Stimulated activated CD4-positive, alpha-beta T cell treated with anti-CD3 and anti-CD28 coated beads, Interleukin-15, amount 100 ng/mL, for 48 hours (primary cell): ENCODE measurements around the gene ATP13A1.

Experiments used
- DNase-seq, 2 donors: peaks; one replicate each; pipeline ENCODE4 v3.0.0-alpha.2; 2020; ENCODE audit warnings: low read depth in 2 of 2

ATP13A1 gene

GRCh38 chr19:19643158-19644053 lies 20.1 kb downstream of the ATP13A1 start, which contains the start of gene GMIP:
GMIP (minus strand) TSS chr19:19643657; CDS start chr19:19643529, 128 bp downstream.
- DNase-seq: peak; percentile 69 to 85

- DNase-seq: peak in 1 of 2 donors; percentile 27
Observed at GRCh38 chr19:19642506-19643157, 20.8 kb downstream of the ATP13A1 start.

GRCh38 chr19:19637523-19638251 lies 25.8 kb downstream of the ATP13A1 start:
- no peak for DNase-seq

DNA sequence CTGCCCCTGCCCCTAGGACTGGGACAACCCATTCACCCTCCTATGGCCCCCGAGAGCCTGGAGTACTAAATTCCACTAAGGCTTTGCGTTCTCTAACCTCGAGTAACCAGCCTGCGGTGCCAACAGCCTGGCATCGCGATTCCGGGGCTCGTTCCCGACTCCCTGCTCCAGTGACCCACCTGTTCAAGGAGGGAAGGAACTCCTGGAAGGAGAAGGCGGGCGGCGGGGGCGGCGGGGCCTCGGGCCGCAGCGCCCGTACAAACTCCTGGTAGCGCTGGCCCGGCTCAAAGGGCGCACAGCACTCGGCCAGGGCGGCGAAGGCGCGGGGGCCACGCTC lies 26.3 kb downstream of the ATP13A1 start:
- DNase-seq: no peak

GRCh38 chr19:19636573-19637185 lies 26.8 kb downstream of the ATP13A1 start:
- DNase-seq: no peak

- DNase-seq: no peak
Observed at GRCh38 chr19:19635313-19635702, 28.2 kb downstream of the ATP13A1 start.

DNA sequence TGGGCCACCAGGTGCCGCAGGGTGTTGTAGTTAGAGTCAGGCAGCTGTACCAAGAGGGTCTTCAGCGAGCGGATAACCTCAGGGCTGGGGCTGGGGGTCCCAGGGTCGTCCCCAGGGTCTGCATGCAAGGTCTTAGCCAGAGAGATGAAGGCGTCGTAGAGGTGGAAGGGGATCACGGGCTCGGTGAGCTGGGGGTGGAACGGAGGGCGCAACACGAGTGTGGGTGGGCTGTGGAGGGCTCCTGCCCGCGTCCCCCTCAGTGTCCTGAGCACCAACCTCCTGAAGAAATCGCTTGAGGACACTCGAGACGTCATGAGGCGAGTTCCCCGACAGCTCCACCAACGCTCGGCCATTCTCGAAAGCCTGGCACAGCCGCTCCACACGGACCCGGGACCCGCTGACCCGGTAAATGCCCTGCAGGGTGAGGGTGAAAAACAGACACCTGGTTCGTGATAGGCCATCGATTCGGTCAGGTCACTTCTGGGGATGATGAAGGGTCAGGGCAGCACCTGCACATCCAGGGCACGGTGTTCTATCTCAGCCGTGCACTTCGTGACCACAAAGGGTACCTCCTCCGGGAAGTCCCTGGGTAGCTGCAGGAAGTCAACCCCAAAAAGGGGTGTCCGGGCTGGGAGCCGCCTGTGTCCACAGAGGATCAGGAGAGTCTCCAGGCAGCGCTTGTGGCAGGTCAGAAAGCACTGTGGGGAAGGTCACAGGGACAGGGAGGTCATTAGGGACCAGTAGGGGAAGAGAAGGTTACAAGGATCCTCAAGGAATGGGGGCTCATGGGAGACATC lies 28.8 kb downstream of the ATP13A1 start:
- DNase-seq: no peak

DNA sequence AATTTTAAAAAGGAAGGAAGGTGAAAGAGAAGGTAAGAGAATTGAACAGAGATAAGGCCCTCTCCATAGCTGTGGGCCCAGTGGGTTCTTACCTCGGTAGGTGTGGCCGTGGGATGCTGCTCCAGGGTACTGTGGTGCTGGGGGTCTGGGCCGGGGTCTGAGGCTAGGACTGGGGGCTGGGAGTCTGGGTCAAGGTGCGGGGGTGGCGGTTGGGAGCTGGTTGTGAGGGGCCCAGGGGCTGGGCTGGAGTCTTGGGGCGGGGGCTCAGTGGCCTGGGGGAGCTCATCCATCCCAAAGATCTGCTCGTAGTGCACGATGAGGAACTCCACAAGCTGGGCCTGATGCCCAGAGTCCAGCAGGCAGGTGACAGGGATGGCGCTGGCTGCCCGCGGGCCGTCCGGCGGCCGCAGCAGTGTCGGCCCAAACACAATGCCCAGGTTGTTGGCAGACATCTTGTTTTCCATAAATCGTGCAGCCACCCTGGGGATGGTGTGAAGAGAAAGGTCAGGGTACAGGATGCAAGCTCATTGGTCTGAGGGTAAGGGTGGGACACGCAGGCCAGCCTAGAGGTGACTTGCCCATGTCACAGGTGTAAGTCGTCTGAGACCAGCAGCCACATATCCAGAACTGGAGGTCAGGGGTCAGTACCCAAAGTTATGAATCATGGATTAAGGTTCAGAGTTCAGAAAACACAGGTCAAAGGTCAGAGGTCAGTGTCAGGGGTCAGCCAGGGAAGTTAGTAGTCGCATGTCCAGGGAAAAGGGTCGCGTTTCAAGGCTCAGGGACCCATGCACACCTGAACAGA lies 29.6 kb downstream of the ATP13A1 start:
- no peak for DNase-seq

DNA sequence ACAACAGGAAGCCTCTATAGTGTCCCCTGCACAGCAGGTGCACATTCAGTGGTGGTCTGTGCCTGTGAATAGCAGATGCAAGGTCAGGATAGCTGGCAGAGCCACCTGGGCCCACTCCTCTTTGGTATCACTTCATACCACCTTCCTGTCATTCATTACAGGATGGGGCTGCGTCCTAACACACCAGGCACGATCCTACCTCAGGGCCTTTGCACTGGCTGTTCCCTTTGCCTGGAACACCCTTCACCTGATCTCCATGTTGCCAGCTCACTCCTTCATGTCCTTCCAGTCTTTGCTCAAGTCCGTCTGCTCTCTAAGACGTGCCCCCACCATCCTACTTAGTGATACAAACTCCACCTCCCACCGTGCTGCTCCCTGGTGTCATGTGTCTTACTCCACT lies 30.8 kb downstream of the ATP13A1 start:
- DNase-seq: no peak

GRCh38 chr19:19631346-19631745 lies 32.1 kb downstream of the ATP13A1 start:
- no peak for DNase-seq

DNA sequence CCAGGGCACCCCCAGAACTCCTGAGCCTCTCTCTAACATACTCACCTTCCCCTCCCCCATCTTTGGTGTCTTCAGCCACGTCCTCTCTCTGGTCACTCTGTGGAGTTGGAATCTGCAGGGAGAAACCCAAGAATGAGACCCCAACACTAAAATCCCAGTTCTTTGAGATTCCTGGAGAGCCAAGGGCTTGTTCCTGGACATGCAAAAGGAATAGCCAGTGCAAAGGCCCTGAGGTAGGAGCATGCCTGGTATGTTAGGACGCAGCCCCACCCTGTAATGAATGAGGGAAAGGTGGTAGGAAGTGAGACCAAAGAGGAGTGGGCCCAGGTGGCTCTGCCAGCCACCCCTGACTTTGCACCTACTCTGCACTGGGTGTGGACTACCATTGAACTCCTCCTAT lies 33.0 kb downstream of the ATP13A1 start:
- no peak for DNase-seq

DNA sequence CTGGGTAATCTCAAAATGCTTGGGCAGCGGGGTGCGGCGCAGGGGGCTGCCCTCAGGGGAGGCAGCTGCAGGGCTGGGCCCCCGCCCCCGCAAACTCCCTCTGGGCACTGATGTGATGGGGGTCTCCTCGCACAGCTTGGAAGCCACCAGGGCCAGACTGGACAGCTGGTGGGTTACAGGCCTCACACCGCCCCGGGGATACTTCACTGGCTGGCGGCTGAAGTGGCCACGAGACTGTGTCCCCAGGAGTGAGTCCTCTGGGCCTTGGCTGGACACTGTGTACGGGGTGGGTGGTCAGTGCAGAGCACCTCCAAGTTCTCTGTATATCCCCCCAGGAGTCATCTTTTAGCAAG lies 33.4 kb downstream of the ATP13A1 start:
- DNase-seq: no peak

GRCh38 chr19:19628501-19629134 lies 34.9 kb downstream of the ATP13A1 start:
- peak in 1 of 2 donors; percentile 33 for DNase-seq

- DNase-seq: peak in 1 of 2 donors; percentile 56
Observed at GRCh38 chr19:19627621-19628500, 35.6 kb downstream of the ATP13A1 start, which contains the start of gene LPAR2. LPAR2 (minus strand) TSS chr19:19628220; CDS start chr19:19627275, 945 bp downstream.

DNA sequence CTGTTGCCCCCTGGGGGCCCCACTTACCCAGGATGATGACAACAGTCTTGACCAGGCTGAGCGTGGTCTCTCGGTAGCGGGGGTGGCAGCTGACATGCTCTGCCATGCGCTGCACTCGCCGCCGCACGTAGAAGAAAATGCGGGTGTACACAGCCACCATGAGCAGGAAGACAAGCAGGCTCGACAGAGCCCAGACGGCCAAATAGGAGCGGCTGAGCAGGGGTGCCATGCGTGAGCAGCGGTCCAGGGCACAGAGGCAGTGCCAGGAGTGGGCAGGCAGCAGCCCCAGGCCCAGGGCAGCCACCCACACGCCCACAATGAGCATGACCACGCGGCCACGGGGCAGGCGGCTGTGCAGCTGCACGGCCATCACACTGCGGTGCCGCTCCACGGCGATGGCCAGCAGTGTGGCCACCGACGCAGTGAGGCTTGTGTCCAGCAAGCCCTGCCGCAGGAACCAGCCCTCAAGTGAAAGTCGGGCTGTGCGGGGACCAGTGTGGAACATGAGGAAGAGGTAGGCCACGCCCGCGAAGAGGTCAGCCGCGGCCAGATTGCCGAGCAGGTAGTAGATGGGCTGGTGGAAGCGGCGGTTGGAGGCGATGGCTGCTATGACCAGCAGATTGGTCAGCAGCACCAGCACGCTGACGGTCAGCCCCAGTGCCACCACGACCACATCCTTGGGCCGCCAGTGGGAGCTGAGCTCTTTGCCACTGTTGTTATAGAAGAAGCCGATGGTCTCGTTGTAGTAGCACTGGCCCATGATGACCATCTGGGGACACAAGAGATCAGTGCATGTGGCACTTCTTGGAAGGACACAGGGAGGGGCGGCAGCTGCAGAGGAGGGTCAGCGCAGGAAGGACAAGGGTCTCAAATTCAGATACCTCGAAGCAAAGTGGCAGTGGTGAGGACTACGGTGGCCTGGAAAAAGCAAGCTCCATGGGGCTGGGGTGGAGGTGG lies 36.7 kb downstream of the ATP13A1 start:
- DNase-seq: no peak

- no peak for DNase-seq
Observed at GRCh38 chr19:19624032-19624570, 39.4 kb downstream of the ATP13A1 start.

- no peak for DNase-seq
Observed at GRCh38 chr19:19623383-19623782, 40.1 kb downstream of the ATP13A1 start.
